Glutamatergic neuron (in vitro differentiated cells): ENCODE results near the gene ODAD4. TPM values are rescaled to one million over a fixed set of nuclear protein-coding genes. Genes with fewer than 3 reads are reported as not detected.

ENCODE experiments used
- DNase-seq: peaks from one replicate; pipeline ENCODE4 v3.0.0; 2022
- H3K27ac Mint-ChIP-seq: one replicate; pipeline ENCODE4 v1.8.0; 2020; ENCODE audit warnings: mild to moderate bottlenecking, mixed read lengths, inconsistent platforms; ENCODE audit not compliant: unreplicated experiment
- H3K27me3 Mint-ChIP-seq: one replicate; pipeline ENCODE4 v1.8.0; 2020; ENCODE audit warnings: mild to moderate bottlenecking, moderate library complexity, mixed read lengths, inconsistent platforms; ENCODE audit not compliant: unreplicated experiment
- H3K36me3 Mint-ChIP-seq: one replicate; pipeline ENCODE4 v1.8.0; 2020; ENCODE audit warnings: mild to moderate bottlenecking, mixed read lengths, inconsistent platforms; ENCODE audit not compliant: unreplicated experiment
- H3K4me1 Mint-ChIP-seq: one replicate; pipeline ENCODE4 v1.8.0; 2020; ENCODE audit warnings: mild to moderate bottlenecking, low read depth, mixed read lengths, inconsistent platforms; ENCODE audit not compliant: unreplicated experiment
- H3K4me3 Mint-ChIP-seq: one replicate; pipeline ENCODE4 v1.8.0; 2020; ENCODE audit warnings: mild to moderate bottlenecking, mixed read lengths, inconsistent platforms; ENCODE audit not compliant: unreplicated experiment
- H3K9me3 Mint-ChIP-seq: one replicate; pipeline ENCODE4 v1.8.0; 2020; ENCODE audit warnings: mild to moderate bottlenecking, moderate library complexity, mixed read lengths, inconsistent platforms; ENCODE audit not compliant: unreplicated experiment
- total RNA-seq: library from RNA; stranded (reverse); fragmentation: NEBNext Ultra II Directional; extraction: Animal tissue kit (Norgen Biotek cat#: 25700); gene quantifications from one replicate; pipeline ENCODE4 v1.2.1, GENCODE V29; 2021; ENCODE audit not compliant: unreplicated experiment
- TF ChIP-seq, protein P1 (sequence below): fragments of 200-600 bp; sonication (generic); IDR thresholded peaks from one replicate; pipeline ENCODE4 v1.5.0; 2021; ENCODE audit not compliant: partially characterized antibody, unreplicated experiment

ODAD4 gene
- total RNA-seq, 1 donor from 2014 or later: 3.4 TPM

DNA sequence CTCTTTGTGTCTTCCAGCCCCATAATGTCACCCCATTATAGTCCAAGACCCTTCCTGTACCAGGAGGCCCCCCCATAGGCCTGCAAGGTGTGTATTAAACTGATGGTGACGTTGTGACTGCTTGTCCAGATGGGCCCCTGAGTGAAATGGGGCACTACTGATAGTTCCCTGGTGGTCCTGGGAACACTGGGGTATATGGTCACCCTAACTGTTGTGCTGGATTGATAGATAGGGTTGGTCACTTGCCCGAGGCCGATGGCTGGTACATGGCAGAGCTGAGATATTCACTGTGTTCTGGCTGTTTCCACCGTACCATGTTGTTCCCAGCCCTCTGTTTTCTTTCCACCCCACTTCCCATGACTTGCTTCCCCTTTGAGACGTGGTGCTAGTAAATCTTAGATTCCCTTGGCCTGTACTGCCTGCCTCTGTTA lies 40.5 kb downstream of the ODAD4 start:
- Mint-ChIP-seq H3K9me3 (peaks cover 7% of the 10 kb centered on the region), H3K4me1 (peaks cover 2% of the 10 kb centered on the region), H3K27ac (no peak overlapping the region), H3K4me3 (no peak overlapping the region), H3K36me3 (peaks cover 5% of the 10 kb centered on the region), H3K27me3 (peaks cover 8% of the 10 kb centered on the region)
- TF ChIP-seq, protein P1, sequence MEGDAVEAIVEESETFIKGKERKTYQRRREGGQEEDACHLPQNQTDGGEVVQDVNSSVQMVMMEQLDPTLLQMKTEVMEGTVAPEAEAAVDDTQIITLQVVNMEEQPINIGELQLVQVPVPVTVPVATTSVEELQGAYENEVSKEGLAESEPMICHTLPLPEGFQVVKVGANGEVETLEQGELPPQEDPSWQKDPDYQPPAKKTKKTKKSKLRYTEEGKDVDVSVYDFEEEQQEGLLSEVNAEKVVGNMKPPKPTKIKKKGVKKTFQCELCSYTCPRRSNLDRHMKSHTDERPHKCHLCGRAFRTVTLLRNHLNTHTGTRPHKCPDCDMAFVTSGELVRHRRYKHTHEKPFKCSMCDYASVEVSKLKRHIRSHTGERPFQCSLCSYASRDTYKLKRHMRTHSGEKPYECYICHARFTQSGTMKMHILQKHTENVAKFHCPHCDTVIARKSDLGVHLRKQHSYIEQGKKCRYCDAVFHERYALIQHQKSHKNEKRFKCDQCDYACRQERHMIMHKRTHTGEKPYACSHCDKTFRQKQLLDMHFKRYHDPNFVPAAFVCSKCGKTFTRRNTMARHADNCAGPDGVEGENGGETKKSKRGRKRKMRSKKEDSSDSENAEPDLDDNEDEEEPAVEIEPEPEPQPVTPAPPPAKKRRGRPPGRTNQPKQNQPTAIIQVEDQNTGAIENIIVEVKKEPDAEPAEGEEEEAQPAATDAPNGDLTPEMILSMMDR: no peak
- no peak for DNase-seq

DNA sequence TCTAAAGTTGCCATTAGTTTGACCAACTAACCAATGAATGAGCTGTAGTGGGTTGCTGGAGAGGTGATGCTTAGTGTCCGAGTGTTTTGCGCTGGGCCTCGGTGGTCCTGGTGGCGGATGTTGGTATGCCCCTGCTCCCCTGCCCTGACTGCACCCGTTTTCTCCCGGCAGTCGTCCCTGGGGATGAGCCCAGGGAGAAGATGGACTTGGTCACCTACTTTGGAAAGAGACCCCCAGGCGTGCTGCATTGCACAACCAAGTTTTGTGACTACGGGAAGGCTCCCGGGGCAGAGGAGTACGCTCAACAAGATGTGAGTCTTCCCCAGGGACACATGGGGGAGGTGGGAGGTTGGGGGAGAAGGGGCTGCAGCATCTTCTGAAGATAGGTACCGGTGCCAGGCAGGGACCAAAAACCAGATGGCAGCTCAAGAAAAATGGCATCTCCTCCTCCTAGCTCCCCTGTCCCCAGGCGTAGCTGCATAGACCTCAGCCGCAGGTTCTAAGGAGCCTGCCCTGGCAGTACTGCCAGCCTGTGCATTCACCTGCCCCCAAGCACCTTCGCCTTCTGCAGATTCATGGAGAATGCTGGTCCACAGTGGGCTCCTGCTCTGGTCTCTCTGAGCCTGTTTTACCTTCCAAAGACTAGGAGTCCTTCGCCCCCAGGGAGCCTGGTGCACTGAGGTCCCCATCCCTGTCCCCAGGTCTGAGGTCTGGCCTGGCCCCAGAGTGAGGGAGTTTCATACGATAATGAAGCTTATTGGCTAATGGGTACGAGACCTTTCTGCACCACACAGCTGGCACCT lies 41.5 kb downstream of the ODAD4 start:
- peak overlapping the region; percentile 50 for H3K27ac Mint-ChIP-seq
- peaks cover 9% of the 10 kb centered on the region for H3K27me3 Mint-ChIP-seq
- H3K9me3 Mint-ChIP-seq: peaks cover 7% of the 10 kb centered on the region
- DNase-seq: no peak
- TF ChIP-seq, protein P1: no peak
- H3K36me3 Mint-ChIP-seq: peaks cover 5% of the 10 kb centered on the region
- peaks cover 2% of the 10 kb centered on the region for H3K4me1 Mint-ChIP-seq
- H3K4me3 Mint-ChIP-seq: no peak overlapping the region

DNA sequence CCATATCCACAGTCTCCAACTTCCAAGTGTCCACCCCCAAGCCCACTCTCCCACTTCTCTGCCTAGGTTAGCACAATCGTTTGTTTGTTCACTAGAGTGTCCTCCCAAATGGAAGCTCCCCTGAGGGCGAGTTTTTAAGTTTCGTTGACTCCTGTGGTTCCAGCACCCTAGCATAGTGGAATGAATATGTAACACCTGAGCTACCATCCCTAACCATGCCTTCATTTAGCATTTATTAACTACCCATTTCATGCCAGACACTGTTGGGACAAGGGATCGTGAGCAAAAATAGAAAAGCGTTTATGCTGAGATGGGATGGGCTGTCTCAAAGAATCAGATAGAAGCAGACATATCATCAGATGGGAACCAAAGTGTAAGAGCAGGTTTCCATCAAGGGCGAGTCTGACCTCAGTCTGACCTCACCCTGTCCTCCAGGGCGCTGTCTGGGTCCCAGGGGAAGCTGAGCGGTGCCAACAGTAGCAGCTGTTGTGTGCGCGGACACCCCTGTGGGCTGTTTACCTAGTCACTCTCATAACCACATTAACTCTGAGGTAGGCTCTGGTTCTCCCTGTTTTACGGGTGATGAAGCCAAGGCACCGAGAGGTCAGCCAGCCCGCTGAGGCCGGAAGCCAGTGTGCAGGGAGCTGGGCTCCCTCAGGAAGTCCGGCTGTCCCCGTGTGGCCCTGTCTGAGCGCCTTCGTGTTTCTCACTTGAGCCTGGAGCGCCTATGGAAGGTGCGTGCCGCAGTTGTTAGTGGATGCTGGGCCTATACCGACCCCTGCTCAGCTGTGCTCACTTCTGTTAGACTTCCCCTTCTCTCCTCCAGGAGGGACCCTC lies 42.4 kb downstream of the ODAD4 start:
- Mint-ChIP-seq H3K4me1 (peaks cover 2% of the 10 kb centered on the region), H3K4me3 (no peak overlapping the region), H3K27ac (peak overlapping the region; percentile 50), H3K9me3 (peaks cover 7% of the 10 kb centered on the region), H3K36me3 (peaks cover 5% of the 10 kb centered on the region), H3K27me3 (peaks cover 9% of the 10 kb centered on the region)
- no peak for DNase-seq
- TF ChIP-seq, protein P1: no peak

DNA sequence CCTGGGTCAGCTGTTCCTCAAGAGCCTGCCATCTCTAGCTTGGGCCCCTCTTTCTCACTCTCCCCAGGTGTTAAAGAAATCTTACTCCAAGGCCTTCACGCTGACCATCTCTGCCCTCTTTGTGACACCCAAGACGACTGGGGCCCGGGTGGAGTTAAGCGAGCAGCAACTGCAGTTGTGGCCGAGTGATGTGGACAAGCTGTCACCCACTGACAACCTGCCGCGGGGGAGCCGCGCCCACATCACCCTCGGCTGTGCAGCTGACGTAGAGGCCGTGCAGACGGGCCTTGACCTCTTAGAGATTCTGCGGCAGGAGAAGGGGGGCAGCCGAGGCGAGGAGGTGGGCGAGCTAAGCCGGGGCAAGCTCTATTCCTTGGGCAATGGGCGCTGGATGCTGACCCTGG lies 43.0 kb downstream of the ODAD4 start:
- Mint-ChIP-seq H3K36me3 (peaks cover 5% of the 10 kb centered on the region), H3K27me3 (peaks cover 9% of the 10 kb centered on the region), H3K27ac (no peak overlapping the region), H3K4me3 (no peak overlapping the region), H3K4me1 (no peaks in the 10 kb centered on the region), H3K9me3 (peaks cover 7% of the 10 kb centered on the region)
- TF ChIP-seq, protein P1: no peak
- DNase-seq: no peak
